C4-2B (cell line): ENCODE data around the gene SPACA6.

ENCODE experiments used
- ZFX ChIP-seq: fragments of 450-650 bp; IDR thresholded peaks from 2 replicates; pipeline ENCODE4 v1.6.1; 2017
- TF ChIP-seq, protein P1 (sequence below): fragments of 450-650 bp; conservative IDR thresholded peaks from 2 replicates; pipeline ENCODE4 v1.5.1; 2017; ENCODE audit warnings: mild to moderate bottlenecking

DNA sequence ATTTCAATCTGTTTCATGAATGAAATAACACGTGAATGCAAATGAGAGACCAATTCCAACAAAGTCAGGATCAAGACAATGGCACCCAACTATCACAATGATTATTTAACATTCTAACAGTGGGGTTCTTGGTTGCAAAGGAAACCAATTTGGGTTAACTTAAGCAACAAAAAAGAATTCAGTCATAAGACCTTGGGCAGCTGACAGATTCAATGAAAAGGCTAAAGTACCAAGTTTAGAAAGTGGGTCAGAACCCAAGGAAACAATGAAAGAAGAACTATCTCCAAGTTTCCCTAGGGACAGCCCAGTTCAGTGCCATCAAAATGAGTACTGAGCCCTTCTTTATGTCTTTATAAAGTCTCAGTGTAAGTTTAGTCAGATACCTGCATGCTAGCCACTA lies 29.0 kb upstream of the SPACA6 start:
- TF ChIP-seq, protein P1, sequence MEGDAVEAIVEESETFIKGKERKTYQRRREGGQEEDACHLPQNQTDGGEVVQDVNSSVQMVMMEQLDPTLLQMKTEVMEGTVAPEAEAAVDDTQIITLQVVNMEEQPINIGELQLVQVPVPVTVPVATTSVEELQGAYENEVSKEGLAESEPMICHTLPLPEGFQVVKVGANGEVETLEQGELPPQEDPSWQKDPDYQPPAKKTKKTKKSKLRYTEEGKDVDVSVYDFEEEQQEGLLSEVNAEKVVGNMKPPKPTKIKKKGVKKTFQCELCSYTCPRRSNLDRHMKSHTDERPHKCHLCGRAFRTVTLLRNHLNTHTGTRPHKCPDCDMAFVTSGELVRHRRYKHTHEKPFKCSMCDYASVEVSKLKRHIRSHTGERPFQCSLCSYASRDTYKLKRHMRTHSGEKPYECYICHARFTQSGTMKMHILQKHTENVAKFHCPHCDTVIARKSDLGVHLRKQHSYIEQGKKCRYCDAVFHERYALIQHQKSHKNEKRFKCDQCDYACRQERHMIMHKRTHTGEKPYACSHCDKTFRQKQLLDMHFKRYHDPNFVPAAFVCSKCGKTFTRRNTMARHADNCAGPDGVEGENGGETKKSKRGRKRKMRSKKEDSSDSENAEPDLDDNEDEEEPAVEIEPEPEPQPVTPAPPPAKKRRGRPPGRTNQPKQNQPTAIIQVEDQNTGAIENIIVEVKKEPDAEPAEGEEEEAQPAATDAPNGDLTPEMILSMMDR = no peak
- no peak for TF ChIP-seq ZFX
